Epithelial cell of proximal tubule (primary cell): ENCODE measurements around the gene ASF1B. TPM values are rescaled to one million over a fixed set of nuclear protein-coding genes. Genes with fewer than 3 reads are reported as not detected.

Experiments
- DNase-seq: peaks from one replicate; pipeline ENCODE4 v3.0.0-alpha.2; 2011; ENCODE audit warnings: low read depth
- H3K4me3 ChIP-seq: 2 replicates; pipeline ENCODE4 v1.5.1; 2011; ENCODE audit warnings: low read depth, mild to moderate bottlenecking, low read length
- total RNA-seq: library from RNA; depleted of rRNA; stranded (reverse); fragments of >200 nt; gene quantifications from 2 replicates; pipeline ENCODE4 v1.2.3, GENCODE V29; 2015
- TF ChIP-seq, protein P1 (sequence below): conservative IDR thresholded peaks from 2 replicates; pipeline ENCODE4 v1.5.1; 2012; ENCODE audit warnings: low read depth, mild to moderate bottlenecking, low read length

The ASF1B gene
- total RNA-seq, 1 donor from 2014 or later = 74.0 TPM

DNA sequence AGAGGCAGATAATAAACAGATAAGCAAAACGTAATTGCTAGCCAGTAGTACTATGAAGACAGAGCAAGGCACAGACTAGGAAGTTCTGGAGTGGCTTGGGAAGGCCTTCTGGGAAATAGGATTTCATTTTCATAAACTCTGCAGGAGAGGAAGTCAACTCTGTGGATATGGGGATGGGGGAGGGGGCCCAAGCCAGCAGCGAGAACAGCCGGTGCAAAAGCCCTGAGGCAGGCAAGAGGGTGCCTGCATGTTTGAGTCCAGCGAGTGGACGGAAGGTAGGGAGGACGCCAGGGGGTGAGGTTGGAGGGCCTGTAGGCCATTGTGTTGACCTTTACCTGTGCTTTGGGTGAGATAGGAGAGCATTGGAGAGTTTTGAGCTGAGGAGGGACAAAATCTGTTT, 9.0 kb upstream of the ASF1B start:
- no peak overlapping the region for H3K4me3 ChIP-seq
- DNase-seq = no peak
- TF ChIP-seq, protein P1, sequence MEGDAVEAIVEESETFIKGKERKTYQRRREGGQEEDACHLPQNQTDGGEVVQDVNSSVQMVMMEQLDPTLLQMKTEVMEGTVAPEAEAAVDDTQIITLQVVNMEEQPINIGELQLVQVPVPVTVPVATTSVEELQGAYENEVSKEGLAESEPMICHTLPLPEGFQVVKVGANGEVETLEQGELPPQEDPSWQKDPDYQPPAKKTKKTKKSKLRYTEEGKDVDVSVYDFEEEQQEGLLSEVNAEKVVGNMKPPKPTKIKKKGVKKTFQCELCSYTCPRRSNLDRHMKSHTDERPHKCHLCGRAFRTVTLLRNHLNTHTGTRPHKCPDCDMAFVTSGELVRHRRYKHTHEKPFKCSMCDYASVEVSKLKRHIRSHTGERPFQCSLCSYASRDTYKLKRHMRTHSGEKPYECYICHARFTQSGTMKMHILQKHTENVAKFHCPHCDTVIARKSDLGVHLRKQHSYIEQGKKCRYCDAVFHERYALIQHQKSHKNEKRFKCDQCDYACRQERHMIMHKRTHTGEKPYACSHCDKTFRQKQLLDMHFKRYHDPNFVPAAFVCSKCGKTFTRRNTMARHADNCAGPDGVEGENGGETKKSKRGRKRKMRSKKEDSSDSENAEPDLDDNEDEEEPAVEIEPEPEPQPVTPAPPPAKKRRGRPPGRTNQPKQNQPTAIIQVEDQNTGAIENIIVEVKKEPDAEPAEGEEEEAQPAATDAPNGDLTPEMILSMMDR = no peak

GRCh38 chr19:14142262-14143190, 6.1 kb upstream of the ASF1B start:
- TF ChIP-seq, protein P1 = no peak
- no peak for DNase-seq
- H3K4me3 ChIP-seq = no peak overlapping the region

DNA sequence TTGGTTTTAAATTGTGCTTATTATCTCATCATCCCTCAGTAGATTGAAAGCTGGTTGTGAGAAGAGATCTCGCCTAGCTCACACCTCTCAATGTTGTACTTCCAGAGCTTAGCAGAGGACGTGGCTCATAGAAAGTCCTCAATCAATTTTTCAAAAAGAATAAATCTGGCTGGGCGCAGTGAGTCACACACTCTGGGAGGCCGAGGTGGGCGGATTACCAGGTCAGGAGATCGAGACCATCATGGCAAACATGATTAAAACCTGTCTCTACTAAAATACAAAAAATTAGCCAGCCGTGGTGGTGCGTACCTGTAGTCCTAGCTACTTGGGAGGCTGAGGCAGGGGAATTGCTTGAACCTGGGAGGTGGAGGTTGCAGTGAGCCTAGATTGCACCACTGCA, 4.7 kb upstream of the ASF1B start:
- no peak for DNase-seq
- no peak overlapping the region for H3K4me3 ChIP-seq
- TF ChIP-seq, protein P1 = no peak

- no peak overlapping the region for H3K4me3 ChIP-seq
- TF ChIP-seq, protein P1 = no peak
- DNase-seq = no peak
These were observed 3.6 kb upstream of the ASF1B start for GRCh38 chr19:14139944-14140343.

DNA sequence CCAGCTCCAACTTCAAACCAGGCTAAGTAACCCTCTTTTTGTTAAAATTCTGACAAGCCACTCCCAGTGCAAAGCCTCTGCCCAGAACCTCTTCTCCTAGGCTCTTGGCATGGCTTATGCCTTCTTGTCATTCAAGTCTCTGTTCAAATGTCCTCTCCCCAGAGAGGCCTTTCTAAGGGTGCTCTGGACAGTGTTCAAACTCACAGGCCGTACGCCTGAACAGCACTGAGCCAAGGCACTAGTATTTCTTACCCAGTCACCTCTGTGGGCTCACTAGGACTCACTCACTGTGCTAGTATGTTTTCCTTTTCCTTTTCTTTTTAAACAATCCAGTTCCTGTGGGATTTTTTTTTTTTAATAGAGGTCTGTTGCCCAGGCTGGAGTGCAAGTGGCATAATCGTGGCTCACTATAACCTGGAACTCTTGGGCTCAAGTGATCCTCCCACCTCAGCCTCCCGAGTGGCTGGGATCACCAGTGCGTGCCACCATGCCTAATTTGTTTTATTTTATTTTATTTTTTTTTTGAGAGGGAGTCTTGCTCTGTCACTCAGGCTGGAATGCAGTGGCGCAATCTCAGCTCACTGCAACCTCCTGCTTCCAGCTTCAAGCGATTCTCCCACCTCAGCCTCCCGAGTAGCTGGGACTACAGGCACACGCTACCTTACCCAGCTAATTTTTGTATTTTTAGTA, 2.3 kb upstream of the ASF1B start:
- H3K4me3 ChIP-seq = no peak overlapping the region
- TF ChIP-seq, protein P1 = no peak
- no peak for DNase-seq

- peak overlapping the region; percentile 85 for H3K4me3 ChIP-seq
- TF ChIP-seq, protein P1 = no peak
- DNase-seq = no peak
These were observed 342 bp downstream of the ASF1B start for GRCh38 chr19:14135985-14136508.
